Measurements from ENCODE around the gene ARF5. TPM values are rescaled to one million over a fixed set of nuclear protein-coding genes. Genes with fewer than 3 reads are reported as not detected.

ARF5 gene
- total and polyA plus RNA-seq, 2 of the 8 experiments (the other 6 are each of a cell fraction or from before 2014, with no cell fraction given), result 154 to 579 TPM

DNA sequence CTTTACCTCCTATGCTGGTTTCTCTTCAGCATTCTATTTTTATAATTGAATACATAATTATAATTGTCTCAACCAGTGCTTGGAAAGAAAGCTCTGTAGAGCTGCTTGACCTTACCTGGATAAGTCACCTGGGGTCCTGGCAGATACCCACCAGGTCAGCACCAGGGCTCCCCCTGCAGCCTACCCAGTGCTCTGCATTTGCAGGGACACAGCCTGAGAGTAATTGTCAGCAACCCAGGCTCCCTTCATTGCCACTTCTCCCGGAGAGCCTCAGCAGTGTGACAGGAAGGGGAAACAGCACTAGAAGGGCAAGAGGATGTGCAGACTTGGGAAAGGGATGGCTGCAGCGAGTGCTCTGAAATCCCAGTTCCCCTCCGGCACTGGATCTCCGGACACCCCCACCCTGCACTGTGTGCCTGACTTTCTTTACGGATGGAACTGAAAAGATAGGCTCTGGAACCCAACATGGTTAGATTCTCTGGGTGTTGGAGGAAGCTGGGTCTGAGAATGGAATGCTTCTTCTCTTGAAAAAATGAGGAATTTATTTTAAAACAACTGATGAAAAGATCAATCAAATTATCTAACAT lies 41.1 kb downstream of the ARF5 start (continued):
- no peak for TF ChIP-seq GABPA (IDR thresholded peaks at IDR 0.05; ENCODE audit: borderline replicate concordance, insufficient read depth, low read length)
- TF ChIP-seq KDM1A (IDR thresholded peaks at IDR 0.05; ENCODE audit: borderline replicate concordance, low read length), result no peak
- no peak for TF ChIP-seq POLR2AphosphoS5 (IDR thresholded peaks at IDR 0.05; ENCODE audit: low read depth, low read length)
- no peak for TF ChIP-seq CREB1 (IDR thresholded peaks at IDR 0.05)
- no peak for TF ChIP-seq TEAD4 (IDR thresholded peaks at IDR 0.05; ENCODE audit: low read depth, low read length)
- peak; percentile 67; a peak in 1 of 4 replicates for TF ChIP-seq SIN3A (conservative IDR thresholded peaks at IDR 0.05 in 1 of 2, IDR thresholded peaks at IDR 0.05 in 1 of 2; ENCODE audit: low read depth in 1 of 2, low read length in 2 of 2)
- no peak for TF ChIP-seq USF2 (IDR thresholded peaks at IDR 0.05; ENCODE audit: low read length)
- TF ChIP-seq HDAC2 (IDR thresholded peaks at IDR 0.05; ENCODE audit: borderline replicate concordance in 1 of 2, low read depth in 2 of 2, low read length in 2 of 2), result 0 out of 4 replicates have a peak, but pooled peaks of 1 of the 2 experiments have one; percentile 59
- 0 out of 2 replicates have a peak, but pooled peaks have one; percentile 14 for TF ChIP-seq JUND (IDR thresholded peaks at IDR 0.05; ENCODE audit: low read length)
- TF ChIP-seq SP2 (IDR thresholded peaks at IDR 0.05; ENCODE audit: low read length), result no peak
- no peak for TF ChIP-seq PHF8 (conservative IDR thresholded peaks at IDR 0.05; ENCODE audit: low read depth, low read length)
- no peak for TF ChIP-seq RNF2 (IDR thresholded peaks at IDR 0.05; ENCODE audit: borderline replicate concordance, low read depth, low read length, missing control alignments, poor library complexity, severe bottlenecking)
- TF ChIP-seq TAF1 (IDR thresholded peaks at IDR 0.05; ENCODE audit: low read depth, low read length), result peak; percentile 28; the same call in 1 of the 2 replicates
- TF ChIP-seq EGR1 (IDR thresholded peaks at IDR 0.05; ENCODE audit: borderline replicate concordance, low read depth, low read length), result no peak
- no peak for TF ChIP-seq EZH2 (IDR thresholded peaks at IDR 0.05; ENCODE audit: low read depth, low read length, severe bottlenecking)
- no peak for TF ChIP-seq SP1 (IDR thresholded peaks at IDR 0.05; ENCODE audit: low read depth, low read length)
- no peak for TF ChIP-seq POU5F1 (IDR thresholded peaks at IDR 0.05; ENCODE audit: low read depth, low read length)
